GM15510 (cell line): ENCODE data around the gene FAM83F.

Experiments
- POLR2A ChIP-seq: IDR thresholded peaks from 3 replicates; pipeline ENCODE4 v1.6.1; 2011; ENCODE audit warnings: borderline replicate concordance; ENCODE audit not compliant: insufficient read length; ENCODE audit errors: extremely low read depth

The FAM83F gene

DNA sequence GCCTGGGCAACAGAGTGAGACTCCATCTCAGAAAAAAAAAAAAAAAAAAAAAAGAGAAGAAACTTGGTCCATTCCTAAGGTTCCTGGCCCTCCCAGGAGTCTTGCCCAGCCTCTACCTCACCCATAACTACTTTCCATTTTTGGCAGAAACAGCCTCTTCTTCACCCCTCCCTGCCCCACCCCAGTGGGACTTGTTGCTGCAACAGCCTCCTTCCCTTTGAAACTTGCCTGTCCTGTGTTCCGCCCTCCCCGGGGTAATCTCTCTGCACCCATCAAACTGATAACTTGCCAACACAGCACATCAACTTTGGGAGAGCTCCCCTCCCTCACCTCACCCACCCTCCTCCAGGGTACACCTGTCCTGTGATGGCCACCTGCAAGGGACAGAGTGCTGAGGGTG lies 10.0 kb upstream of the FAM83F start:
- no peak for TF ChIP-seq POLR2A

DNA sequence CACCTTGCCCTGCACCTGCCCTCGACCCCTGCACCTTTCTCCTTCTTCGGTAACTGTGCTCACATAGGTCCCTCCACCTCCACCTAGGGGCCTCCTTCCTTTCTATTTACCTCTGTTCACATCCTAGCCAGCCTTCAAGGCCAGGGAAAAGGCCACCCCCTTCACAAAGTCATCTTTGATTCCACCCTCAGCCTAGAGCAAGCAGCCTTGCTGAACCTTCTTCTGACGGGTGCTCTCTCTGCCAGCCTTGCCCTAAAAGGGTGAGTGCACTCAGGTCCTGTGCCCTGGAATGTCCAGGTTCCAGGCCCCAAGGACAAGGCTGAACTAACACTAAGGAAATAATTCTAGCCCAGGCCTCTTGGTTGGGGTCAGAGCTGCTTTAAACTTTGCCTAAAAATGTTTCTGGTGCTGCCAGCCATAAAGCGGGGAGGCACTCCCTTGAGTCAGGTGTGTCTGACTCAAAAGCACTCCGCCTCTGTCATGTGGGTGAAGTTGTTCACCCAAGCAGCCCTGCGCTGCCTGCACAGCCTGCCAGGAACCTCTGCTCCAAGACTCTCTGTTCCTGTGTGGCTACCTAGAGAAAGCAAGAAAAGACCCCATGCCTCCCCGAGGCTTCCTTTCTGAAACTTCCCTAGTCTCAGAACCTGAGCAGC lies 9.2 kb upstream of the FAM83F start:
- no peak for TF ChIP-seq POLR2A

DNA sequence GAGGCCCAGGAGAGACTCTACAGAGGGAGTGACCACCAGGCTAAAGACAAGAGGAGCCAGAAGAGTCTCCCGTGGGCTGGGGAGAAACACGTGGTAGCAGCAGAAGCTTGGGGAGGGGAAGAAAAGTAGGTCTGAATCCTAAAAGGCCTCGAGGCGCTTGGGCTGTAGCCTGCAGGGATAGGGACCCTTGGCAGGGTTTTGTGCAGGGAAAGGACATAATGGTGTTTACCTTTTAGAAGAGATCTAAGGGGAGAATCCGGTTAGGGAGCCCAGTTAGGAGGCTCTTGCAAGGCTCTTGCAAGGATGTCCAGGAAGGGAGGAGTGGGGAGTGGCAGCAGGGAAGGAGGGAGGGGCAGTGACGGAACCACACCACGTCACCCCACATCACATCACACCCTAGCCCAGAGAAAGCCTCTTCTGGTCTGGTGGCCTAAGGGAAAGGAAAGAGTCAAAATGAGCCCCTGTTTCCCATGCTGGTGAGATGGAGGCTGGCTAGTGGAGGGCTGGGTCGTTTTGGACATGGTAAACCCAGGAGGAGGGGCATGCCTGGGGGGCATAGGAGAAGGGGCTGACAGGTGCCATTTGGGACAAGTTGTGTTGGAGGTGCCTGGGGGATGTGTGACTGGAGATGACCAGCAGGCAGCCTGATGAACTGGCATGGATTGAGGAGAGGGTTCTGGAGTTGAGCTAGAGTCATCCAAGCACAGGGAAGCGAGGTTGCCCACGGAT lies 6.2 kb upstream of the FAM83F start:
- no peak for TF ChIP-seq POLR2A

DNA sequence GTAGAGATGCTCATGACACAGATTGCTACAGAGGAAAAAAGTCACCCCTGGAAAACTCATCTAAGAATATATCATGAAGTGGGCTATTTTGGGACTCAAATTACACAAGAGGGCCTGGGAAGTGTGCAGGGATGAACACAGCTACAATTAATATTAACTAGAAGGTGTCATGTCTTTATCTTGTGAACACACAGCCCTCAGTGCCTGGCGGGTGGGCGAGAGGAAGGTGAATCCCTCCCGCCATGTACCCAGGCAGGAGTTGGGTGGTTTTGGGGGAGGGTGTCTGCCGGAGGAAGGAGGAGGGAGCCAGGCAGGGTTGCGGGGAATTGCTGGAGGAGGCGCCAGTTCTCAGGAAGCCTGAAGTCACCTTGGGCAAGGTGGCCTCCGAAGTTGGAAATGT lies 5.1 kb upstream of the FAM83F start:
- no peak for TF ChIP-seq POLR2A

GRCh38 chr22:39990686-39991085 lies 4.1 kb upstream of the FAM83F start:
- TF ChIP-seq POLR2A = no peak

DNA sequence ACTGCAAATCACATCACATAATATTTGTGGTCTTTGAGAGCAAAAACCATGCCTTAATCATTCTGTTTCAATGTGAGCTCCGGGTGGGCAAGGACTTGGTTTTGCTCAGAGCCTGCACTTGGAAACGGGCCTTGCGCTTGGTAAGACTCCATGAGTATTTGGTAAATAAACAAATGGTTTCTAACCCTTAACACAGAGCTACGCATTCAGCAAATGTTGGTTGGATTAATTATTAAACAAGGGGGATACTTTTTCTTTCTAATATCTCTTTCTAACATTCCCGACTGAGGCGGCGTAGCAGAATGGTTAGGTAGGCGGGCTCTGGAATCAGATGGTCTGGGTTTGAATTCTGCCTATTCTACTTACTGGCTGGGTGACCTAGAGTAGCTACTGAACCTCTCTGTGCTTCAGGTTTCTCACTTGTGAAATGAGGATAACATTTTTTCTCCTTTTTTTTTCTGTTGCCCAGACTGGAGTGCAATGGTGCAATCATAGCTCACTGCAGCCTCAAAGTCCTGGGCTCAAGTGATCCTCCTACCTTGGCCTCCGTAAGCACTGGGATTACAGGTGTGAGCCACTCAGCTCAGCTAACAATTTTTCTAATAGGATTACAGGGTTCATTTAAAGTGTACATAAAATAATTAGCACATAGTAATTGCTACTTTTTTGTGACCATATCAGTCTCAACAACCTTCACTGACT lies 3.4 kb upstream of the FAM83F start:
- no peak for TF ChIP-seq POLR2A

GRCh38 chr22:39992088-39992826 lies 2.5 kb upstream of the FAM83F start:
- TF ChIP-seq POLR2A = no peak

DNA sequence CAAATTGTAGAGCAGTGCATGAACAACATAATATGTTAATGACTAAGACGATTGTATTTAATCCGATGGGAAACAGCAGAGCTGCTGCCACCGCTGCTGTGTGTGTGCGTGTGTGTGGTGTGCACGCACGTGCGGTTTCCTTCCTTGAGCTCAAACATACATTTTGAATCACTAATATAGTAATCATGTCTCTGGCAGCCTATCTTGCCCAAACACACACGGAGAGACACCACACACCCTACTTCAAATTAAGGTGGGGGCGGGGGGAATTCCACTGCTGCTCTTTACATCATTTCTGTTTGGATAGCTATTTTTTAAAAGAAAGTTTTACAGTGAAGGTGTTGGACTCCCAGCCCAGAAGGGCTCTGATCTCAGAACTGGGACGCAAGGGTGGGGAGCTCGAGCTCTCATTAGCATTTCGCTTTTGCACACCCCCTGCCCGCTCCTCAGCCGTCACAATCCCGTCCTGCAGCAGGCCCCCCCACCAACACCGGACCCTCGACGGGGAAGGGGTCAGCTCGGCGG lies 651 bp upstream of the FAM83F start:
- TF ChIP-seq POLR2A = no peak

DNA sequence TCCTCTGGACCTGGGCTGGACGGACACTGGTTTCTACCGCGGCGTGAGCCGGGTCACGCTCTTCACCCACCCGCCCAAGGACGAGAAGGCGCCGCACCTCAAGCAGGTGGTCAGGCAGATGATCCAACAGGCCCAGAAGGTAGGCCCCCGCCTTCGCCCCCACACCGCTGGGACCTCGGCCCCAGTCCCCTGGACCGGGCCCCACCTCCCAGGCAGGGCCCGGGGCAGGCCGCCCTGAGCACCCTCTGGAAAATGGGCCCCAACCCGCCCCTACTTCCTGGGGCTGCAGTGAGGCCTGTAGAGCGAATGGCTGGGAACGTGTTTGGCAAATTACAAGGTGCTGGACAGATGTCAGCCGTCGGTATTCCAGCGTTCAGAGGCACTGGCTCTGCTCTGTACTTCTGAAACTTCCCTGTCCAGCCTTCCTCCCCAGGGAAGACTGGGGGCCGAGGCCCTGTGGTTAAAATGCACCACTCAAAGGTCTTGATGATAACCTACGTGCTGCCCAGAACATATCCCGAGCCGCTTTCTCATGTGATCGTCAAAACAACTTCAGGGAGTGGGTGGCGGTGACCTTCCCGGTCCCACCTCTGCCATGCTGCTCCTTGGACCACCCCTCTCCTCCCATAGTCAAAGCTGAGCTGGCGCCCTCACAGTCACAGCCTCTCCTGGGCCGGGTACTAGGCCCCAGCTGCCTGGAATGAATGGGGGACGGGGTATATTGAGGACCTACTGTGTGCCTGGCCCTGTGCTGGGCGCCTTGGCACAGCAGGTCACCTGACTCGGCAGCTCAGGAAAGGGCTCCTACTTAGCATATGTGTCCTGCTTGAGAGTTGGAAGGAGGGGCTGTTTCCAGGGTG lies 869 bp downstream of the FAM83F start:
- TF ChIP-seq POLR2A = no peak

- no peak for TF ChIP-seq POLR2A
Measured at GRCh38 chr22:39996732-39997131, 2.0 kb downstream of the FAM83F start.

DNA sequence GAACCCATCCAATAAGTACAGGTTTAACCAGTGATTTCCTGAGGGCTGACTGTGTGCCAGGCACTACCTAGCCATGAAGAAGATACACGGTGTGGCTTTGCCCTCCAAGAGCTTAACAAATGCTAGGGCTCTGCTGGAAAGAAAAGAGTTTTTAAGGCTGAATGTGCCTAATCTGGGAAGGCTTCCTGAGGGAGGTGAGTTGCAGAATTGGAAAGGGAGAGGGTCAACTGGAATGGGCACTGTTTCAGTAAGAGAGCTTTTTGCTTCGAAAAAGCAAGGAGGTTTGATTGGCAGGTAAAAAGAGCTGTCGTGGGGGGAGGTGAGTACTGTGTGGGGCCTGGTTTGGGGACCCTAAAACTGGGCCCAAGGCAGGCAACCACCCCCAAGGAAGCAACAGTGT lies 2.7 kb downstream of the FAM83F start:
- TF ChIP-seq POLR2A = no peak

- TF ChIP-seq POLR2A = no peak
Measured at GRCh38 chr22:39997939-39998726, 3.4 kb downstream of the FAM83F start.

DNA sequence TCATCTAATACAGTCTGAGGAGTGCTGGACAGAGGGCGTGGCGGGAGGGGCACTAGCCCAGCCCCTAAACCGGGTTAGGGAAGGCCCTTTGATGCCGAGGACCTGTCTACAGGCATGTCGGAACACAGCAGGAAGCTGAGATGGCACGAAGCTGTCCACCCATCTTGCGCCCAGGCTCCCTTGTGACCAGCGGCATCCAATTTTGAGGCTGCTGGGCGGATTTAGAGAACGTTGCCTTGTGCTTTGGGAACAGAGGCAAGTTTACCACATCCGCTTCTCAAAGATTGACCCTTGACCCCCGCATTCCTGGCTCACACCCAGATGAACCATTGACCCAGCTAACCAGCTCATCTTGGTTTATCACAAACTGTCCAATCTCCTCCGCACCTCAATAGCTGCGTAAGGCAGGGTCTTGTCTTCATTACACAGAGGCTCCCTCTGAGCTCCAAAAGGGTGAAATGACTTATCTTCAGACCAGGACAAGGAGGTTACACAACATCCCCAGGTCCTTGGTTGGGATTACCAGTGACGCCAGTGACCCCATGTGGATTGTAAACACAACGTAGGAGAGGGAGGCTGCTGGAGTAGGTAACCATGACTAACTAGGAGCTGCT lies 4.5 kb downstream of the FAM83F start:
- TF ChIP-seq POLR2A = no peak
